HFF-Myc (cell line): Measurements from ENCODE around the gene CNTNAP4.

ENCODE experiments used
- DNase-seq: peaks from one replicate; pipeline ENCODE4 v3.0.0-alpha.2; 2011; ENCODE audit warnings: low read depth; ENCODE audit errors: extremely low read depth
- H3K4me3 ChIP-seq: replicated peaks from 2 replicates; pipeline ENCODE4 v1.5.1; 2011; ENCODE audit warnings: low read depth, mild to moderate bottlenecking, control low read depth, low read length
- TF ChIP-seq, protein P1 (sequence below): IDR thresholded peaks from 2 replicates; pipeline ENCODE4 v1.5.1; 2012; ENCODE audit warnings: mild to moderate bottlenecking, low read depth, low read length, control low read depth; ENCODE audit errors: missing control alignments

CNTNAP4 gene

DNA sequence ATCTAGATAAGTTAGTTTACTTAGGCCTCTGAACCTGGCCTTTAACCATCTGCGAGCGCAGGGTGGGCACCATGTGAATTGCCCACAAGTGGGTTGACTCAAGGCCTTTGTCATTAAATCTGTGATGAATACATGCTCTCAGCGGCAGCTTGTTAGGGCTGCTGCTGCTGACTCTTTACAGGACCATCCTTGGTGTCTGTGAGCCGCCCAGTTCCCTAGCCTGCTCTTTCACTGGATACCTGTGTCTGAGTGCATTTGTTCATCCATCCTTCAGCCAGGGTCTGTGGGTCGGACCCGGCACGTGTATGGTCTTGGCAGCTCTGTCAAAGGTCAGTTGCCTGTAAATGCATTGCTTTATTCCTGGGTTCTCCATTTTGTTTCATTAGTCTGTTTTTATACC lies 321.3 kb downstream of the CNTNAP4 start:
- DNase-seq, result no peak
- H3K4me3 ChIP-seq, result no peak overlapping the region
- TF ChIP-seq, protein P1, sequence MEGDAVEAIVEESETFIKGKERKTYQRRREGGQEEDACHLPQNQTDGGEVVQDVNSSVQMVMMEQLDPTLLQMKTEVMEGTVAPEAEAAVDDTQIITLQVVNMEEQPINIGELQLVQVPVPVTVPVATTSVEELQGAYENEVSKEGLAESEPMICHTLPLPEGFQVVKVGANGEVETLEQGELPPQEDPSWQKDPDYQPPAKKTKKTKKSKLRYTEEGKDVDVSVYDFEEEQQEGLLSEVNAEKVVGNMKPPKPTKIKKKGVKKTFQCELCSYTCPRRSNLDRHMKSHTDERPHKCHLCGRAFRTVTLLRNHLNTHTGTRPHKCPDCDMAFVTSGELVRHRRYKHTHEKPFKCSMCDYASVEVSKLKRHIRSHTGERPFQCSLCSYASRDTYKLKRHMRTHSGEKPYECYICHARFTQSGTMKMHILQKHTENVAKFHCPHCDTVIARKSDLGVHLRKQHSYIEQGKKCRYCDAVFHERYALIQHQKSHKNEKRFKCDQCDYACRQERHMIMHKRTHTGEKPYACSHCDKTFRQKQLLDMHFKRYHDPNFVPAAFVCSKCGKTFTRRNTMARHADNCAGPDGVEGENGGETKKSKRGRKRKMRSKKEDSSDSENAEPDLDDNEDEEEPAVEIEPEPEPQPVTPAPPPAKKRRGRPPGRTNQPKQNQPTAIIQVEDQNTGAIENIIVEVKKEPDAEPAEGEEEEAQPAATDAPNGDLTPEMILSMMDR, result no peak

DNA sequence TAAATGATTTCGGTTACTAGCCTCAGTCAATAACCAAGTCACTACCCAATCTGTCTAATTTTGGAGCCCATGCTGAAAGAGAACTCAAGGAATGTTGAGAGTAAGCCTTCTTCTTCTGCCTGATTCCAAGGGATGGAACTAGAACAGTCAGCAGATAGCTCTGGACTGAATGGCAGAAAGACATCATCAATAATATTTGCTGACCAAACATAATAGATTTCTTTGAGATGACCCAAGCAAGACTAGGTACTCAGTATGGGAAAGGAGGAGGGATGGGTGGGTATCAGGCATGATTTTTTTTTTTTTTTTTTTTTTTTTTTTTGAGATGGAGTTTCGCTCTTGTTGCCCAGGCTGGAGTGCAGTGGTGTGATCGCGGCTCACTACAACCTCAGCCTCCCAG lies 330.1 kb downstream of the CNTNAP4 start:
- no peak overlapping the region for H3K4me3 ChIP-seq
- DNase-seq, result no peak
- TF ChIP-seq, protein P1, result no peak
